Uterus (tissue), 2 donors: ENCODE measurements around the gene PRIMPOL.

ENCODE experiments used
- POLR2A ChIP-seq, 2 donors: fragments of 450-650 bp; IDR thresholded peaks; one replicate each; pipeline ENCODE4 v1.6.1; 2016; ENCODE audit warnings: antibody characterized with exemption in 2 of 2, mild to moderate bottlenecking in 1 of 2, moderate library complexity in 1 of 2
- TF ChIP-seq, protein P1 (sequence below), 4 experiments: fragments of 200-600 bp in 2 of 4; fragments of 450-650 bp in 2 of 4; sonication (generic) in 2 of 4; IDR thresholded peaks; one replicate each; pipeline ENCODE4 v1.5.1; 2016 to 2019; ENCODE audit warnings: antibody characterized with exemption in 4 of 4, mild to moderate bottlenecking in 2 of 4, moderate library complexity in 1 of 4

DNA sequence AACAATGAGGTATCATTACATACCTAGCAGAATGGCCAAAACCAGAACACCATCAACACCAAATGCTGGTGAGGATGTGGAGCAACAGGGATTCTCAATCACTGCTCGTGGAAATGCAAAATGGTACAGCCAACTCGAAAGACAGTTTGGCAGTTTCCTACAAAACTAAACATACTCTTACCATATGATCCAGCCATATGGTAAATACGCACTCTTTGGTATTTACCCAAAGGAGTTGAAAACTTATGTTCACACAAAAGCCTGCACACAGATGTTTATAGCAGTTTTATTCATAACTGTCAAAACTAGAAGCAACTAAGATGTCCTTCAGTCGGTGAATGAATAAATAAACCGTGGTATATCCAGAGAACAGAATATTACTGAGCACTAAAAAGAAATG, 8.1 kb upstream of the PRIMPOL start:
- TF ChIP-seq POLR2A (IDR thresholded peaks at IDR 0.05), result no peak
- TF ChIP-seq, protein P1, sequence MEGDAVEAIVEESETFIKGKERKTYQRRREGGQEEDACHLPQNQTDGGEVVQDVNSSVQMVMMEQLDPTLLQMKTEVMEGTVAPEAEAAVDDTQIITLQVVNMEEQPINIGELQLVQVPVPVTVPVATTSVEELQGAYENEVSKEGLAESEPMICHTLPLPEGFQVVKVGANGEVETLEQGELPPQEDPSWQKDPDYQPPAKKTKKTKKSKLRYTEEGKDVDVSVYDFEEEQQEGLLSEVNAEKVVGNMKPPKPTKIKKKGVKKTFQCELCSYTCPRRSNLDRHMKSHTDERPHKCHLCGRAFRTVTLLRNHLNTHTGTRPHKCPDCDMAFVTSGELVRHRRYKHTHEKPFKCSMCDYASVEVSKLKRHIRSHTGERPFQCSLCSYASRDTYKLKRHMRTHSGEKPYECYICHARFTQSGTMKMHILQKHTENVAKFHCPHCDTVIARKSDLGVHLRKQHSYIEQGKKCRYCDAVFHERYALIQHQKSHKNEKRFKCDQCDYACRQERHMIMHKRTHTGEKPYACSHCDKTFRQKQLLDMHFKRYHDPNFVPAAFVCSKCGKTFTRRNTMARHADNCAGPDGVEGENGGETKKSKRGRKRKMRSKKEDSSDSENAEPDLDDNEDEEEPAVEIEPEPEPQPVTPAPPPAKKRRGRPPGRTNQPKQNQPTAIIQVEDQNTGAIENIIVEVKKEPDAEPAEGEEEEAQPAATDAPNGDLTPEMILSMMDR (IDR thresholded peaks at IDR 0.05), result no peak
